Fibroblast of lung (primary cell): Measurements from ENCODE around the gene UQCRQ. TPM values are rescaled to one million over a fixed set of nuclear protein-coding genes. Genes with fewer than 3 reads are reported as not detected.

Experiments used
- DNase-seq, 2 donors: peaks; one replicate each; pipeline versions ENCODE4 v3.0.0 to v3.0.0-alpha.2; 2010; ENCODE audit warnings: low read depth in 2 of 2
- H2AFZ ChIP-seq: 2 replicates; pipeline ENCODE4 v1.5.1; 2012; ENCODE audit warnings: low read length, control low read depth, inconsistent platforms
- H3K27ac ChIP-seq: 2 replicates; pipeline ENCODE4 v1.5.1; 2011; ENCODE audit warnings: low read length, control low read depth; ENCODE audit not compliant: insufficient read depth
- H3K27me3 ChIP-seq: 2 replicates; pipeline ENCODE4 v1.5.1; 2011; ENCODE audit warnings: mild to moderate bottlenecking, low read length; ENCODE audit not compliant: control insufficient read depth, insufficient read depth
- H3K36me3 ChIP-seq: 2 replicates; pipeline ENCODE4 v1.5.1; 2011; ENCODE audit warnings: low read length; ENCODE audit not compliant: control insufficient read depth, insufficient read depth
- H3K4me1 ChIP-seq: 2 replicates; pipeline ENCODE4 v1.5.1; 2011; ENCODE audit warnings: low read length; ENCODE audit not compliant: control insufficient read depth, insufficient read depth; ENCODE audit errors: extremely low read depth
- H3K4me2 ChIP-seq: 2 replicates; pipeline ENCODE4 v1.5.1; 2011; ENCODE audit warnings: low read length, control low read depth; ENCODE audit not compliant: insufficient read depth; ENCODE audit errors: extremely low read depth
- H3K4me3 ChIP-seq, 4 experiments: fragments of 200-600 bp in 1 of 4; sonication (generic) in 1 of 4; replicated peaks in 1 of 4; 2 replicates each; pipeline ENCODE4 v1.5.1; 2011 to 2016; ENCODE audit warnings: low read length in 4 of 4, low read depth in 3 of 4, mild to moderate bottlenecking in 3 of 4, control low read depth in 2 of 4, inconsistent platforms in 1 of 4, mixed read lengths in 1 of 4; ENCODE audit not compliant: insufficient read depth in 1 of 4; ENCODE audit errors: control extremely low read depth in 1 of 4
- H3K79me2 ChIP-seq: 2 replicates; pipeline ENCODE4 v1.5.1; 2012; ENCODE audit warnings: mild to moderate bottlenecking, low read length, inconsistent platforms; ENCODE audit not compliant: control insufficient read depth, insufficient read depth
- H3K9ac ChIP-seq: 2 replicates; pipeline ENCODE4 v1.5.1; 2011; ENCODE audit warnings: mild to moderate bottlenecking, low read length, control low read depth; ENCODE audit not compliant: insufficient read depth
- H3K9me3 ChIP-seq: 2 replicates; pipeline ENCODE4 v1.5.1; 2012; ENCODE audit warnings: low read depth, low read length; ENCODE audit not compliant: control insufficient read depth, insufficient read depth
- H4K20me1 ChIP-seq: 2 replicates; pipeline ENCODE4 v1.5.1; 2011; ENCODE audit warnings: low read length; ENCODE audit not compliant: control insufficient read depth, insufficient read depth; ENCODE audit errors: extremely low read depth
- EZH2 ChIP-seq: IDR thresholded peaks from 2 replicates; pipeline ENCODE4 v1.5.1; 2012; ENCODE audit warnings: low read length, control low read depth, mild to moderate bottlenecking; ENCODE audit errors: missing control alignments
- polyA plus RNA-seq, 2 donors: library from polyadenylated mRNA; depleted of rRNA in 1 of 2; stranded (reverse) in 1 of 2; unstranded in 1 of 2; fragments of >200 nt; gene quantifications; 2 replicates each; pipeline ENCODE4 v1.2.1, GENCODE V29; 2011 to 2012; ENCODE audit warnings: missing spikeins in 1 of 2
- total RNA-seq: library from RNA; depleted of rRNA; stranded (reverse); fragments of >200 nt; gene quantifications from 2 replicates; pipeline ENCODE4 v1.2.1, GENCODE V29; 2014
- TF ChIP-seq, protein P1 (sequence below), 2 donors: IDR thresholded peaks in 1 of 2; conservative IDR thresholded peaks in 1 of 2; 1 replicate in 1 of 2; 2 replicates in 1 of 2; pipeline ENCODE4 v1.5.1; 2011 to 2012; ENCODE audit warnings: low read length in 2 of 2, control low read depth in 1 of 2, inconsistent platforms in 1 of 2, low read depth in 1 of 2, mild to moderate bottlenecking in 1 of 2

The UQCRQ gene
- total and polyA plus RNA-seq, 2 donors (not counting 1 experiment from before 2014, with no cell fraction given) = 112 to 157 TPM

GRCh38 chr5:132820162-132820754 is 46.2 kb upstream of the UQCRQ start:
- Histone ChIP-seq H3K4me1 (peaks cover 2% of the 10 kb centered on the region), H3K9me3 (no peaks in the 10 kb centered on the region), H3K79me2 (no peaks in the 10 kb centered on the region), H4K20me1 (no peaks in the 10 kb centered on the region), H3K27me3 (no peaks in the 10 kb centered on the region), H3K4me3 (no peak overlapping the region), H3K4me2 (peak overlapping the region; percentile 78), H3K9ac (no peak overlapping the region), H2AFZ (peak overlapping the region; percentile 38), H3K27ac (no peak overlapping the region), H3K36me3 (no peaks in the 10 kb centered on the region)
- DNase-seq = peak; percentile 85 to 94
- no peak for TF ChIP-seq EZH2
- TF ChIP-seq, protein P1, sequence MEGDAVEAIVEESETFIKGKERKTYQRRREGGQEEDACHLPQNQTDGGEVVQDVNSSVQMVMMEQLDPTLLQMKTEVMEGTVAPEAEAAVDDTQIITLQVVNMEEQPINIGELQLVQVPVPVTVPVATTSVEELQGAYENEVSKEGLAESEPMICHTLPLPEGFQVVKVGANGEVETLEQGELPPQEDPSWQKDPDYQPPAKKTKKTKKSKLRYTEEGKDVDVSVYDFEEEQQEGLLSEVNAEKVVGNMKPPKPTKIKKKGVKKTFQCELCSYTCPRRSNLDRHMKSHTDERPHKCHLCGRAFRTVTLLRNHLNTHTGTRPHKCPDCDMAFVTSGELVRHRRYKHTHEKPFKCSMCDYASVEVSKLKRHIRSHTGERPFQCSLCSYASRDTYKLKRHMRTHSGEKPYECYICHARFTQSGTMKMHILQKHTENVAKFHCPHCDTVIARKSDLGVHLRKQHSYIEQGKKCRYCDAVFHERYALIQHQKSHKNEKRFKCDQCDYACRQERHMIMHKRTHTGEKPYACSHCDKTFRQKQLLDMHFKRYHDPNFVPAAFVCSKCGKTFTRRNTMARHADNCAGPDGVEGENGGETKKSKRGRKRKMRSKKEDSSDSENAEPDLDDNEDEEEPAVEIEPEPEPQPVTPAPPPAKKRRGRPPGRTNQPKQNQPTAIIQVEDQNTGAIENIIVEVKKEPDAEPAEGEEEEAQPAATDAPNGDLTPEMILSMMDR (conservative IDR thresholded peaks at IDR 0.05 in 1 of 2, IDR thresholded peaks at IDR 0.05 in 1 of 2; ENCODE audit: low read depth in 1 of 2, low read length in 2 of 2) = peak; percentile 84 to 91

GRCh38 chr5:132821350-132821749 is 45.1 kb upstream of the UQCRQ start:
- no peak for DNase-seq
- H4K20me1 ChIP-seq = no peaks in the 10 kb centered on the region
- H3K4me1 ChIP-seq = peaks cover 2% of the 10 kb centered on the region
- H3K9ac ChIP-seq = no peak overlapping the region
- no peak overlapping the region for H3K4me2 ChIP-seq
- no peak for TF ChIP-seq EZH2
- TF ChIP-seq, protein P1 (conservative IDR thresholded peaks at IDR 0.05 in 1 of 2, IDR thresholded peaks at IDR 0.05 in 1 of 2; ENCODE audit: low read depth in 1 of 2, low read length in 2 of 2) = no peak
- no peaks in the 10 kb centered on the region for H3K9me3 ChIP-seq
- H3K27me3 ChIP-seq = no peaks in the 10 kb centered on the region
- no peaks in the 10 kb centered on the region for H3K79me2 ChIP-seq
- H2AFZ ChIP-seq = no peak overlapping the region
- H3K27ac ChIP-seq = no peak overlapping the region
- H3K4me3 ChIP-seq = no peak overlapping the region
- no peaks in the 10 kb centered on the region for H3K36me3 ChIP-seq

GRCh38 chr5:132821791-132822190 is 44.7 kb upstream of the UQCRQ start:
- Histone ChIP-seq H3K79me2 (no peaks in the 10 kb centered on the region), H3K4me2 (no peak overlapping the region), H4K20me1 (no peaks in the 10 kb centered on the region), H3K9me3 (no peaks in the 10 kb centered on the region), H3K27me3 (no peaks in the 10 kb centered on the region), H3K27ac (no peak overlapping the region), H3K9ac (no peak overlapping the region), H3K4me3 (no peak overlapping the region), H2AFZ (no peak overlapping the region), H3K4me1 (peaks cover 2% of the 10 kb centered on the region), H3K36me3 (no peaks in the 10 kb centered on the region)
- no peak for TF ChIP-seq EZH2
- TF ChIP-seq, protein P1 (conservative IDR thresholded peaks at IDR 0.05 in 1 of 2, IDR thresholded peaks at IDR 0.05 in 1 of 2; ENCODE audit: low read depth in 1 of 2, low read length in 2 of 2) = no peak
- peak; percentile 48 to 62 for DNase-seq
